GM13977 (cell line): ENCODE measurements around the gene KIAA1755.

ENCODE experiments used
- DNase-seq: peaks from one replicate; pipeline ENCODE4 v3.0.0; 2012; ENCODE audit warnings: low spot score
- in situ Hi-C: fragments of 300-500 bp; cut with MboI; formaldehyde crosslinking; loops from one replicate; pipeline ENCODE4 v1.12.0; 2022; ENCODE audit warnings: low sequenced_read_pairs, low pct_unique_long_range_greater_than_20kb, mixed read lengths, inconsistent platforms; ENCODE audit not compliant: unreplicated experiment
- TF ChIP-seq, protein P1 (sequence below): IDR thresholded peaks from 2 replicates; pipeline ENCODE4 v1.5.1; 2012; ENCODE audit warnings: mild to moderate bottlenecking, control low read depth; ENCODE audit not compliant: insufficient read depth; ENCODE audit errors: extremely low read depth, missing control alignments

KIAA1755 gene

DNA sequence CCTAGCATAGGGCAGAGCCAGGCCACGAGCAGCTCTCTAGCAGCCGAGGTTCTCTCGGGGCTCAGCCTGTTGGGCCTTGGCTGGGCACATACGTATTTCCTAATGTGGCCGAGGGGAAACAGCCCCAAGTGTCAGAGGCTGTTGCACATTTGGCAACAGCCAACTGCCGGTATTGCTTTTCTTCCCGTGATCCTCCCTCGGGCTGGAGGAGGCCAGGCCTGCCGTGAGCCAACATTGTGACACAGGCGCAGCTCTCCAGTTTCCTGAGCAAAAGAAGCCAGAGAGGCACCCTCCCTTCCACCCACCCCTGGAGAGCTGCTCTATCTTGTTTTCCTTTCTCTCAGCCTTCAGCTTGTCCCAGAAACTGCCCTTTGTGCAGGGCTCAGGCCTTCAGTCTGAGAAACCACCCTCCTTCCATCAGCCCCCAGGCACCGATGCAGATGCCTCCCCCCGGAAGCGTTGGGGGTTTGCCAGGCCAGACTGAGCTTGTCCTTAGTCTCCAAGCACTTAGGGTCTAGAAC lies 38.3 kb upstream of the KIAA1755 start:
- in situ Hi-C loops, result no loop called here
- DNase-seq, result no peak
- TF ChIP-seq, protein P1, sequence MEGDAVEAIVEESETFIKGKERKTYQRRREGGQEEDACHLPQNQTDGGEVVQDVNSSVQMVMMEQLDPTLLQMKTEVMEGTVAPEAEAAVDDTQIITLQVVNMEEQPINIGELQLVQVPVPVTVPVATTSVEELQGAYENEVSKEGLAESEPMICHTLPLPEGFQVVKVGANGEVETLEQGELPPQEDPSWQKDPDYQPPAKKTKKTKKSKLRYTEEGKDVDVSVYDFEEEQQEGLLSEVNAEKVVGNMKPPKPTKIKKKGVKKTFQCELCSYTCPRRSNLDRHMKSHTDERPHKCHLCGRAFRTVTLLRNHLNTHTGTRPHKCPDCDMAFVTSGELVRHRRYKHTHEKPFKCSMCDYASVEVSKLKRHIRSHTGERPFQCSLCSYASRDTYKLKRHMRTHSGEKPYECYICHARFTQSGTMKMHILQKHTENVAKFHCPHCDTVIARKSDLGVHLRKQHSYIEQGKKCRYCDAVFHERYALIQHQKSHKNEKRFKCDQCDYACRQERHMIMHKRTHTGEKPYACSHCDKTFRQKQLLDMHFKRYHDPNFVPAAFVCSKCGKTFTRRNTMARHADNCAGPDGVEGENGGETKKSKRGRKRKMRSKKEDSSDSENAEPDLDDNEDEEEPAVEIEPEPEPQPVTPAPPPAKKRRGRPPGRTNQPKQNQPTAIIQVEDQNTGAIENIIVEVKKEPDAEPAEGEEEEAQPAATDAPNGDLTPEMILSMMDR, result no peak

DNA sequence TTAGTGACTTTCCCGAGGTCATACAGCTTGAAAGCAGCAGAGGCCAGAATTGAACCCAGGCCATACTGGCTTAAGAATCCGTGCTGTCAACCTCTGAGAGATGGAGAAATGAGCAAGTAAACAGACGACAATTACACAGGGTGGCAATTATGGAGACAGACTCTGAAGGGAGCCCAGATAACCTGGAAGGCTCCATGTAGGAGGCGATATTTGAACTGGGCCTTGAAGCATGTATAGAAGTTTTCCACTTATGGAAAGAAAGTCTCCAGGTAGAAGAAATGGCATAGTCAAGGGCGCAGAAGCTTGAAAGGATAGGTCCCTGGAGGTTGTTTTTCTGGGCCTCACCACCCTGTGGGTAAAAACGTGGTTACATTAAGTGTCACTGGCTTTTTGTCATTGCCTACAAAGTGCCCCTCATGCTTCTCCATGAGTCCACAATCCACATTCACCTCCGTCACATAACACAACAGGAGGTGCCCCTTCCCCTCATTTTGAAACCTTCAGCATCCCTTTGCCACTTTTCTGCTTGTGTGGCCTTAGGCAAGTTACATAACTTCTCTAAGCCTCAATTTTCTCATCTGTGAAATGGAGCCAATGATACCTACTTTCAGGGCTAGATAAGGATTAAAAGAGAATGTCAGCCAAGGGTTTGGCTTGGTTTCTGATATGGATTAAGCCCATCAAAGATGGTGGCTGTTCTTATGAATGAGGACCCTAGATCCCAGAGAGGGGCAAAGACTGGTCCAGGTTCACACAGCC lies 37.6 kb upstream of the KIAA1755 start:
- TF ChIP-seq, protein P1, result no peak
- DNase-seq, result no peak
- in situ Hi-C loops, result no loop called here

DNA sequence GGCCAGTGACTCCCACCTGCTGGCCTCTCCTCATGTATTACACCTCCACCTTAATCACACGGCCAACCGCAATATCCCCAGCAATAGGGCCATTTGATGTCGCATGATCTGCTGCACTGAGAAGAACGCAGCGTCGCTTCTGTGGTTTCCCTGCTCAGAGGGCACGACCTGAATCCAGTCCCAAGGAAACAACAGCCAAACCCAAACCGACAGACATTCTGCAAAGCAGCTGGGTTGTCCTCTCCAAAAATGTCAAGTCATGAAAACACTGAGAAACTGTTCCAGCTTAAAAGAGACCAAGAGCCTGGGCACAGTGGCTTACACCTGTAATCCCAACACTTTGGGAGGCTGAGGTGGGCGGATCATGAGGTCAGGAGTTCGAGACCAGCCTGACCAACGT lies 35.9 kb upstream of the KIAA1755 start:
- TF ChIP-seq, protein P1, result no peak
- no peak for DNase-seq
- in situ Hi-C loops, result no loop called here

DNA sequence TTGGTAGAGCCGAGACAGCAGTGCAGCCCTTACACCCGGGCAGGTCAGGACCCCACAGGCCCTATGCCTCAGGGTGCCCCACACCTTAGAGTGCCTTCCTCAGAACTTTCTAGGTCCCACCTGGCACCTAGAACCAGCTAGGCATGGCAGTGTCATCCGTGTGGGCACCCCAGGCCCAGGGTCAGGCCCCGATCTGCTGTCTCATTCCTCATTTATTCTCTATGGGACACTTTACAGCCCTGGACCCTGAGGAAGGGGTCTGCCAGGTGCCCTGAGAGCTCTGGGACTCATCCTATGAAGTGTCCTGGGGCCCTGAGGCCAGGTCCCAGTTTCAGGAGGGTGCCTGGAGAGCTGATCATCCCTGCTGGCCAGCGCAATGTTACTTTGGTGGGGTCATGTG lies 35.3 kb upstream of the KIAA1755 start:
- DNase-seq, result no peak
- in situ Hi-C loops, result no loop called here
- TF ChIP-seq, protein P1, result no peak

DNA sequence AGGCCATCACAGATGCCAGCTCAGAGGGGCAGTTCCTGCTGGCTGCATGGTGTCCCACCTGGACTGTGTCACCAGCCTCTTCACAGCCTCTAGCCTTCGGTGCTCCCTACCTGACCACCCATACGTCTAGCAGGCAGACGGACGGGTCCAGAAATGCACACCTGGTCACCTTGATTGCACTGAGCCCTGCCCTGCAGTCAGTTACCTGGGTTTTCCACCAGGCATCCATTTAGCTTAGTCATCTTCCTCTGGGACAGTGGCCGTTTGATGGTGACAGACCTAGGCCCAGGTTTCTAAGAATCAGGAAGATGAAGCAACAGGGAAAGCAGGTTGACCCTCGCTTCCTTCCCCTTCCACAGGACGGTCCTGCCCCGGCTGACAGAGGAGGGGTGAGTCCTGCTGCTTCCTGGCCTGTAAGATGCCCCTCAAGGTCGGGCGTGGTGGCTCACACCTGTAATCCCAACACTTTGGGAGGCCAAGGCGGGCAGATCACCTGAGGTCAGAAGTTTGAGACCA lies 33.6 kb upstream of the KIAA1755 start:
- TF ChIP-seq, protein P1, result no peak
- DNase-seq, result no peak
- in situ Hi-C loops, result no loop called here

DNA sequence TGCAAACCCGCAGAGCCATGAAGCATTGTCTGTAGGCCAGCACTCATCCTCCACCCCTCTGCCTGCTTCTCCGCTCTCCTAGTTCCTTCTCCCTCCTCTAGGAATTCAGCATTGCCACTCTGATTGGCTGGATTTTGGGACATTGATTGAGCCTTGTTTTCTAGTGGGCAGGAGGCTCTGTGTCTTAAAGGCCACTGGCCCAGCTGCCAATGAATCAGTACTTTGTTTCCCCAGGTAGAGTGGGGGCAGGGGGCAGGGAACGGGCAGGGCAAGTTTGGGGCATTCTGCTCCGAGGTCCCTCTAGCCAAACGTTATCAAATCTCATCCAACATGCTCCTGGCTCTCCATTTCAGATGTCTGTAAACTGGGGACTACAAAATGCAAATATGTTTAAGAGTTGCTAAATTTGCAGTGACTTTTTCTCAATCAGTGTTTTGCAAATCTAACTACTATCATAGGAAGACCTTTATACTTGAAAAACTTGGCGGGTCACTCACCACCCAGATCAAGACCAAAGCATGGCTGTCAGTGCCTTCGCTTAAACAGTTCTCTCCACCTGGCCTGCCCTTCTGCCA lies 33.0 kb upstream of the KIAA1755 start:
- TF ChIP-seq, protein P1, result no peak
- no peak for DNase-seq
- in situ Hi-C loops, result no loop called here
